ENCODE measurements around the gene COPE. TPM values are rescaled to one million over a fixed set of nuclear protein-coding genes. Genes with fewer than 3 reads are reported as not detected.
A peak's percentile ranks its signal among the peaks of the same experiment; 100 is the strongest.
"Not testable (repeated sequence)": the region's sequence is repeated elsewhere in the genome, so short reads cannot be mapped to it uniquely, and the experiment has no call there.

The COPE gene
- total RNA-seq, 1 donor from 2014 or later = 194 TPM

DNA sequence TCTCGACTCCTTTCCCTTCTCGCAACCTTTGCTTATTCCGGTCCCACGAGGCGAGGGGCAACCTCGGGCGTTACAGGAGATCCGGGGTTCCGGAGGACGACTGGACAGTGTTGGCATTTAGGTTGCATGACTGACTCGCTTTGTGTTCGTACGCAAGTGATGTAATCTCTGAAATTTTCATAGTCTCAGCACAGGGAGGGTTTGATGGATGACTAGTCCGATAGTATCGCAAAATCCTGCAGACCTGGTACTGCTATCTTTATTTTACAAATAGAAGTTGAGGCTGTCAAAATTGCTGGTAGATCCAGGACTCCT, 670 bp upstream of the COPE start:
- peaks cover 3% of the 10 kb centered on the region for H3K27me3 Mint-ChIP-seq (ENCODE audit: low read depth)
- TF ChIP-seq, protein P1, sequence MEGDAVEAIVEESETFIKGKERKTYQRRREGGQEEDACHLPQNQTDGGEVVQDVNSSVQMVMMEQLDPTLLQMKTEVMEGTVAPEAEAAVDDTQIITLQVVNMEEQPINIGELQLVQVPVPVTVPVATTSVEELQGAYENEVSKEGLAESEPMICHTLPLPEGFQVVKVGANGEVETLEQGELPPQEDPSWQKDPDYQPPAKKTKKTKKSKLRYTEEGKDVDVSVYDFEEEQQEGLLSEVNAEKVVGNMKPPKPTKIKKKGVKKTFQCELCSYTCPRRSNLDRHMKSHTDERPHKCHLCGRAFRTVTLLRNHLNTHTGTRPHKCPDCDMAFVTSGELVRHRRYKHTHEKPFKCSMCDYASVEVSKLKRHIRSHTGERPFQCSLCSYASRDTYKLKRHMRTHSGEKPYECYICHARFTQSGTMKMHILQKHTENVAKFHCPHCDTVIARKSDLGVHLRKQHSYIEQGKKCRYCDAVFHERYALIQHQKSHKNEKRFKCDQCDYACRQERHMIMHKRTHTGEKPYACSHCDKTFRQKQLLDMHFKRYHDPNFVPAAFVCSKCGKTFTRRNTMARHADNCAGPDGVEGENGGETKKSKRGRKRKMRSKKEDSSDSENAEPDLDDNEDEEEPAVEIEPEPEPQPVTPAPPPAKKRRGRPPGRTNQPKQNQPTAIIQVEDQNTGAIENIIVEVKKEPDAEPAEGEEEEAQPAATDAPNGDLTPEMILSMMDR (conservative IDR thresholded peaks at IDR 0.05) = no peak
- H3K27ac Mint-ChIP-seq (ENCODE audit: unreplicated experiment) = peak overlapping the region; percentile 92
- DNase-seq (ENCODE audit: low read depth, low spot score) = no peak
- peaks cover 25% of the 10 kb centered on the region for H3K4me1 Mint-ChIP-seq
- H3K9me3 Mint-ChIP-seq = no peaks in the 10 kb centered on the region
- no peaks in the 10 kb centered on the region for H3K36me3 Mint-ChIP-seq (ENCODE audit: low read depth)
- peak overlapping the region; percentile 88 for H3K4me3 Mint-ChIP-seq

DNA sequence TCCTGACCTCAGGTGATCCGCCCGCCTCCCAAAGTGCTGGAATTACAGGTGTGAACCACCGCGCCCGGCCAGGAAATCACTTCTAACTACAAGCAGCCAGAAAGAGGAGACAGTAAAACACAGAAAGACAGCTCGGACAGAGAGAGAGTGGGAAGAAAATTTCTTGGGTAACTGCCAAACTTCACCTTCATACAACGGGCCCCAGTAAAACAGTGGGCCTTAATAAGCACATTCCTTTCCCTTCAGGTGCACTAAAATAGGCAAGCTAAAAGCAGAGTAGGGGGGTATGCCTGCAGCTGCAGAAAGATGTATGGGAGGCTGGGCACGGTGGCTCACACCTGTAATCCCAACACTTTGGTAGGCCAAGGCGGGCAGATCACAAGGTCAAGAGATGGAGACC, 1.6 kb downstream of the COPE start:
- H3K9me3 Mint-ChIP-seq; H3K27me3 Mint-ChIP-seq (ENCODE audit: low read depth); DNase-seq (ENCODE audit: low read depth, low spot score); H3K36me3 Mint-ChIP-seq (ENCODE audit: low read depth): not testable (repeated sequence)
- H3K27ac Mint-ChIP-seq (ENCODE audit: unreplicated experiment) = peak overlapping the region; percentile 81
- H3K4me3 Mint-ChIP-seq = peak overlapping the region; percentile 88
- peaks cover 25% of the 10 kb centered on the region for H3K4me1 Mint-ChIP-seq

DNA sequence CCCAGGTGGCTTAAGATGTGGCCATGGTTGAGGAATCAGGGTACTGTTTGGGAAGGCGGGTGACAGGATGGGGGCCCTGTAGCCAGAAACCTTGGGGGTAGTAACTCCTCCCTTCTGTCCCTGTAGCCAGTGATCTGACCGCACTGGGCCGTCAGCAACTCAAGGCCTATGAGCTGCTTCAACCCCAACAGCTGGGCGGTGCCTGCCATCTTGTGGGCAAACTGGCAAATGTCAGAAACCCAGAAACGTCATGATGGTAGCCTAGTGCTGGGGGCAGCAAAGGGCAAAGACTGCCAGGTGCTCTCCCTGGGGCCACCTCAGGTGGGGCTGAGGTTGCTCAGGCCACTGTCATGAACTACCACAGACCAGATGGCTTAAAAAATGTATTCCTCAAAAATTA, 3.5 kb downstream of the COPE start:
- Mint-ChIP-seq H3K27me3 (ENCODE audit: low read depth) (peaks cover 3% of the 10 kb centered on the region), H3K9me3 (no peaks in the 10 kb centered on the region), H3K36me3 (ENCODE audit: low read depth) (peaks cover 6% of the 10 kb centered on the region), H3K27ac (ENCODE audit: unreplicated experiment) (no peak overlapping the region), H3K4me1 (peaks cover 25% of the 10 kb centered on the region), H3K4me3 (peak overlapping the region; percentile 87)
- peak; percentile 35 for DNase-seq (ENCODE audit: low read depth, low spot score)
- TF ChIP-seq, protein P1 (conservative IDR thresholded peaks at IDR 0.05) = peak; percentile 52

DNA sequence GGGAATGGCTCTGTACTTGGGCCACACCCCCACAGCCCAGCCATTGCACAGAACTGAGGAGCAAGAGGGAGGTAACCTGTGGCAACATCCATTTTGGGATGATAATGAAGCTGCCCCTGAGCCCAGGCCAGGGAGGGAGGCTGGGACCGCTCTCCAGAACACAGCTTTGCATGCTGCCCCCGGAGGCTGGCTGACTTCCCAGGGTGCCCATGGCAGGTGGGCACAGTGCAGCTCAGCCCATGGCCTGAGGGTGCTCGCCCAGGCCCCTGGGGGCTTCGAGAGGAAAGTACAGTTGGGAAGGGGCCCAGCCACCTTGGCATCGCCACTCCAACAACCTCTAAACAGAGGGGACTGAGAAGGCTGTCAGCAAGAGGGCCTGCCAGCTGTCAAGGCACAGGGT, 5.7 kb downstream of the COPE start:
- Mint-ChIP-seq H3K27ac (ENCODE audit: unreplicated experiment) (no peak overlapping the region), H3K4me1 (peaks cover 8% of the 10 kb centered on the region), H3K36me3 (ENCODE audit: low read depth) (peaks cover 6% of the 10 kb centered on the region), H3K27me3 (ENCODE audit: low read depth) (no peaks in the 10 kb centered on the region), H3K4me3 (no peak overlapping the region), H3K9me3 (no peaks in the 10 kb centered on the region)
- no peak for DNase-seq (ENCODE audit: low read depth, low spot score)
- TF ChIP-seq, protein P1 (conservative IDR thresholded peaks at IDR 0.05) = no peak

DNA sequence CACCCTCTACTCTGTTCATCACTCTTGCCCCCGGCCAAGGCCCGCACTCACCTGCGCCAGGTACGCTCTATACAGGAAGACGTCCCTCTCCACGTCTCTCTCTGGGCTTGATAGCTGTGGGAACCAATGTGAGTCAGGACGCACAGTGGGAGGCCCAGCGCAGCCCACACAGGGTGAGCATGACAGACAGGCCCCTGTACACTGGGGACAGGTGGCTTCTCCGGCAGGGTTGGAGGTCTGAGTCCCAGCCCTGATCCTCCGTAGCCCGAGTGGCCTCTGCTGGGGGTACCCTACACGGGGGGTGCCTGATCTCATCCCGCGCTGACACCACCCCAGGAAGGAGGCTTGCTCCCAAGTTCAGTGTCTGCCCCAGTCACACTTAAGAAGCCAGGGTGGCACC, 6.3 kb downstream of the COPE start:
- Mint-ChIP-seq H3K9me3 (no peaks in the 10 kb centered on the region), H3K4me3 (no peak overlapping the region), H3K36me3 (ENCODE audit: low read depth) (peaks cover 6% of the 10 kb centered on the region), H3K27ac (ENCODE audit: unreplicated experiment) (no peak overlapping the region), H3K27me3 (ENCODE audit: low read depth) (no peaks in the 10 kb centered on the region), H3K4me1 (peaks cover 4% of the 10 kb centered on the region)
- DNase-seq (ENCODE audit: low read depth, low spot score) = no peak
- TF ChIP-seq, protein P1 (conservative IDR thresholded peaks at IDR 0.05) = no peak

DNA sequence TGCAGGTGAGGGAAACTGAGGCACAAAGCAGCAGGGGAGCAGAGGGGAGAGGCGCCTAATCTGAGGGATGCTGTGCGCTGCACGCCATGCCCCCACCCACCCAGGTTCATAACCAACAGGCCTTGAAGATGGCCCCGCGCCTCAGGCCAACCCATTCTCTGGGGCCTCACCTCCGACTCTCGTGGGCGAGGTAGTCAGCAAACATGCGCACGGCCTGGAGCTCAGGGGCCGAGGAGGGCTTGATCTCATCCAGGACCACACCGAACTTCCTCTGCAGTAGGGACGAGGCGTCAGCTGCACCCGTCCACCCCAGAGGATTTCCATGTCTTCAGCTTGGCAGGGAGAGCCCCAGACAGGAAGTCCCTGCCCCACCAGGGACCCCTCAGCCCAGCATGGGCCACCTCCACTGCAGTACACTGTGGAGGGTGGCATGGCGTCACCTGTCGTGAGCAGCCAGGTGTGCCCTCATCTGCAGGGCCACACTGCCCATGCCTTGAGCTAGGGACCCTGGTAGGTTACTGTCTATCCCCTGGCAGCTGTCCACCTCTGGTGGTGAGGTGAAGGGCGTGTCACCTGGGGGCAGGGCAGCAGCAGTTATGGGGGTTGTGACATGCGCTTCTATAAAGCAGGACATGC, 8.3 kb downstream of the COPE start:
- Mint-ChIP-seq H3K4me3 (no peak overlapping the region), H3K27me3 (ENCODE audit: low read depth) (no peaks in the 10 kb centered on the region), H3K4me1 (no peaks in the 10 kb centered on the region), H3K9me3 (no peaks in the 10 kb centered on the region), H3K36me3 (ENCODE audit: low read depth) (peaks cover 6% of the 10 kb centered on the region), H3K27ac (ENCODE audit: unreplicated experiment) (no peak overlapping the region)
- TF ChIP-seq, protein P1 (conservative IDR thresholded peaks at IDR 0.05) = no peak
- no peak for DNase-seq (ENCODE audit: low read depth, low spot score)

All from neural crest cell (in vitro differentiated cells).